Kidney epithelial cell (primary cell): ENCODE data around the gene PAPSS2. TPM values are rescaled to one million over a fixed set of nuclear protein-coding genes. Genes with fewer than 3 reads are reported as not detected.

ENCODE experiments used
- DNase-seq: peaks from one replicate; pipeline ENCODE4 v3.0.0-alpha.2; 2010; ENCODE audit warnings: low read depth
- H3K27me3 ChIP-seq: 2 replicates; pipeline ENCODE4 v1.6.0; 2011; ENCODE audit warnings: low read length; ENCODE audit not compliant: control insufficient read depth, insufficient read depth
- H3K36me3 ChIP-seq: 2 replicates; pipeline ENCODE4 v1.5.1; 2011; ENCODE audit warnings: low read length; ENCODE audit not compliant: control insufficient read depth, insufficient read depth
- H3K4me3 ChIP-seq: 2 replicates; pipeline ENCODE4 v1.5.1; 2011; ENCODE audit warnings: low read depth, mild to moderate bottlenecking, control low read depth, low read length
- total RNA-seq: library from RNA; depleted of rRNA; stranded (reverse); fragments of >200 nt; gene quantifications from 2 replicates; pipeline ENCODE4 v1.2.3, GENCODE V29; 2015
- TF ChIP-seq, protein P1 (sequence below): IDR thresholded peaks from 2 replicates; pipeline ENCODE4 v1.5.1; 2011; ENCODE audit warnings: mild to moderate bottlenecking, moderate library complexity, low read length, control low read depth, inconsistent platforms; ENCODE audit not compliant: insufficient read depth, poor library complexity, severe bottlenecking

Gene PAPSS2
- total RNA-seq, 1 donor from 2014 or later, result 11.4 TPM

- Histone ChIP-seq H3K36me3 (no peaks in the 10 kb centered on the region), H3K27me3 (no peaks in the 10 kb centered on the region), H3K4me3 (no peak overlapping the region)
- DNase-seq, result no peak
- TF ChIP-seq, protein P1, sequence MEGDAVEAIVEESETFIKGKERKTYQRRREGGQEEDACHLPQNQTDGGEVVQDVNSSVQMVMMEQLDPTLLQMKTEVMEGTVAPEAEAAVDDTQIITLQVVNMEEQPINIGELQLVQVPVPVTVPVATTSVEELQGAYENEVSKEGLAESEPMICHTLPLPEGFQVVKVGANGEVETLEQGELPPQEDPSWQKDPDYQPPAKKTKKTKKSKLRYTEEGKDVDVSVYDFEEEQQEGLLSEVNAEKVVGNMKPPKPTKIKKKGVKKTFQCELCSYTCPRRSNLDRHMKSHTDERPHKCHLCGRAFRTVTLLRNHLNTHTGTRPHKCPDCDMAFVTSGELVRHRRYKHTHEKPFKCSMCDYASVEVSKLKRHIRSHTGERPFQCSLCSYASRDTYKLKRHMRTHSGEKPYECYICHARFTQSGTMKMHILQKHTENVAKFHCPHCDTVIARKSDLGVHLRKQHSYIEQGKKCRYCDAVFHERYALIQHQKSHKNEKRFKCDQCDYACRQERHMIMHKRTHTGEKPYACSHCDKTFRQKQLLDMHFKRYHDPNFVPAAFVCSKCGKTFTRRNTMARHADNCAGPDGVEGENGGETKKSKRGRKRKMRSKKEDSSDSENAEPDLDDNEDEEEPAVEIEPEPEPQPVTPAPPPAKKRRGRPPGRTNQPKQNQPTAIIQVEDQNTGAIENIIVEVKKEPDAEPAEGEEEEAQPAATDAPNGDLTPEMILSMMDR, result no peak
Observed at GRCh38 chr10:87786421-87786820, 126.7 kb downstream of the PAPSS2 start.

DNA sequence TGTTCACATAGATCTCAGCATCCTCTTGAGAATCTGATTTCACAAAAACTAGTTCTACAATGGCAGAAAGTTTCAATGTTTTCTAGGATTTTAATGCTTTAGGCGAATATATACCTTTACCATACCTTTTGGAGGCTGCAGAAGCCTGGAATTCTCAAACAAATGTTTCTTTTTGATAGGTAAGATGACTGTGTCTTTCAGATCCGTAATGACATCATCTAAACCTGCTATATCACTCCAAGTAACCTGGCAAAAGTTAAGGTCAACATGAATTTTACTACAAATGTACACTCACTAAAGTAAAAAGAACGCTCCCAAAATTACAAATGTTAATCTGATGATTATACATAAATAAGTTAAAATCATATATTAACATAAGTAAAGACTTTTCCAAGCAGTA lies 130.5 kb downstream of the PAPSS2 start:
- H3K36me3 ChIP-seq, result no peaks in the 10 kb centered on the region
- DNase-seq, result no peak
- TF ChIP-seq, protein P1, result no peak

GRCh38 chr10:87794285-87794684 lies 134.6 kb downstream of the PAPSS2 start:
- Histone ChIP-seq H3K4me3 (no peak overlapping the region), H3K36me3 (no peaks in the 10 kb centered on the region), H3K27me3 (no peaks in the 10 kb centered on the region)
- no peak for DNase-seq
- TF ChIP-seq, protein P1, result no peak

More for the DNA sequence above, 130.5 kb downstream of the PAPSS2 start:
- Histone ChIP-seq H3K27me3 (no peaks in the 10 kb centered on the region), H3K4me3 (no peak overlapping the region)

Other genes with a start within 250 kb of the PAPSS2 start
- gene MINPP1, start 155.0 kb upstream of the PAPSS2 start, total RNA-seq, result 26.9 and 30.7 TPM in 2 replicates
- 39.4 and 48.0 TPM in 2 replicates for gene ATAD1, start 158.3 kb downstream of the PAPSS2 start, total RNA-seq
- gene KLLN, start 203.7 kb downstream of the PAPSS2 start, total RNA-seq, result 1.0 TPM in 2 replicates
- gene PTEN, start 203.7 kb downstream of the PAPSS2 start, total RNA-seq, result 39.3 and 39.4 TPM in 2 replicates